Ectodermal cell (in vitro differentiated cells): ENCODE measurements around the gene STPG4.
"Not testable (repeated sequence)": the region's sequence is repeated elsewhere in the genome, so short reads cannot be mapped to it uniquely, and the experiment has no call there.

Source experiments
- H3K27ac ChIP-seq: 2 replicates; pipeline ENCODE4 v1.7.0; 2013; ENCODE audit warnings: mild to moderate bottlenecking, low read depth, low read length; ENCODE audit not compliant: insufficient read depth, poor library complexity, severe bottlenecking
- H3K27me3 ChIP-seq: 2 replicates; pipeline ENCODE4 v1.7.0; 2013; ENCODE audit warnings: mild to moderate bottlenecking, low read length; ENCODE audit not compliant: insufficient read depth, control insufficient read depth, poor library complexity, severe bottlenecking
- H3K36me3 ChIP-seq: one replicate; pipeline ENCODE4 v1.7.0; 2013; ENCODE audit warnings: low read length; ENCODE audit not compliant: control insufficient read depth, insufficient read depth
- H3K4me1 ChIP-seq: one replicate; pipeline ENCODE4 v1.7.0; 2013; ENCODE audit warnings: low read length; ENCODE audit not compliant: control insufficient read depth, insufficient read depth
- H3K4me3 ChIP-seq: 2 replicates; pipeline ENCODE4 v1.7.0; 2013; ENCODE audit warnings: low read depth, low read length, control low read depth; ENCODE audit not compliant: insufficient read depth
- H3K9me3 ChIP-seq: 2 replicates; pipeline ENCODE4 v1.7.0; 2013; ENCODE audit warnings: mild to moderate bottlenecking, low read length, moderate library complexity; ENCODE audit not compliant: control insufficient read depth
- WGBS, 2 experiments: methylation state at CpG; one replicate each; pipeline ENCODE4 v1.1.7; 2013; ENCODE audit warnings: missing lambda C conversion rate in 2 of 2; 5-methylcytosine and 5-hydroxymethylcytosine counted together

The STPG4 gene

GRCh38 chr2:47190188-47190881, 35.2 kb upstream of the STPG4 start:
- Histone ChIP-seq H3K4me1 (peaks cover 39% of the 10 kb centered on the region), H3K36me3 (no peaks in the 10 kb centered on the region), H3K27ac (peak overlapping the region; percentile 17), H3K4me3 (no peak overlapping the region), H3K27me3 (no peaks in the 10 kb centered on the region), H3K9me3 (no peaks in the 10 kb centered on the region)
- WGBS, 2 experiments = 82 to 89% methylated on average over 1 of the region's 1 CpG

- Histone ChIP-seq H3K27me3 (no peaks in the 10 kb centered on the region), H3K36me3 (no peaks in the 10 kb centered on the region), H3K27ac (no peak overlapping the region), H3K4me3 (no peak overlapping the region), H3K9me3 (no peaks in the 10 kb centered on the region), H3K4me1 (peaks cover 39% of the 10 kb centered on the region)
- WGBS, 2 experiments = no CpG with 5 or more reads among the region's 1 CpG
Measured at GRCh38 chr2:47189635-47190034, 34.5 kb upstream of the STPG4 start.

GRCh38 chr2:47187069-47187468, 32.0 kb upstream of the STPG4 start:
- Histone ChIP-seq H3K36me3 (no peaks in the 10 kb centered on the region), H3K4me3 (no peak overlapping the region), H3K9me3 (no peaks in the 10 kb centered on the region), H3K27ac (no peak overlapping the region), H3K4me1 (peaks cover 19% of the 10 kb centered on the region), H3K27me3 (no peaks in the 10 kb centered on the region)
- 66 to 76% methylated on average over 4 of the region's 4 CpGs for WGBS, 2 experiments

GRCh38 chr2:47186351-47186750, 31.2 kb upstream of the STPG4 start:
- Histone ChIP-seq H3K36me3 (no peaks in the 10 kb centered on the region), H3K4me1 (peaks cover 11% of the 10 kb centered on the region), H3K27me3 (no peaks in the 10 kb centered on the region), H3K27ac (no peak overlapping the region), H3K9me3 (no peaks in the 10 kb centered on the region), H3K4me3 (no peak overlapping the region)
- whole genome bisulfite sequencing, 2 experiments = 74 to 77% methylated on average over 2 of the region's 2 CpGs

GRCh38 chr2:47185098-47185497, 30.0 kb upstream of the STPG4 start:
- not testable (repeated sequence) for H3K9me3 ChIP-seq, H3K4me1 ChIP-seq, H3K27ac ChIP-seq, H3K36me3 ChIP-seq, H3K27me3 ChIP-seq, H3K4me3 ChIP-seq
- WGBS, 2 experiments = 80 to 92% methylated on average over 5 of the region's 5 CpGs

GRCh38 chr2:47181176-47181575, 26.1 kb upstream of the STPG4 start:
- H3K9me3 ChIP-seq = no peaks in the 10 kb centered on the region
- no peaks in the 10 kb centered on the region for H3K36me3 ChIP-seq
- 91 to 95% methylated on average over 1 of the region's 1 CpG for WGBS, 2 experiments
- H3K4me3 ChIP-seq = no peak overlapping the region
- H3K27ac ChIP-seq = no peak overlapping the region
- H3K4me1 ChIP-seq = peaks cover 17% of the 10 kb centered on the region
- no peaks in the 10 kb centered on the region for H3K27me3 ChIP-seq

- WGBS, 2 experiments = 89 to 96% methylated on average over 1 of the region's 1 CpG
- H3K27me3 ChIP-seq = no peaks in the 10 kb centered on the region
Measured at GRCh38 chr2:47180531-47180930, 25.4 kb upstream of the STPG4 start.

GRCh38 chr2:47179388-47179787, 24.3 kb upstream of the STPG4 start:
- H3K27ac ChIP-seq = no peak overlapping the region
- no peaks in the 10 kb centered on the region for H3K36me3 ChIP-seq
- WGBS, 2 experiments = 82 to 90% methylated on average over 6 of the region's 6 CpGs
- H3K9me3 ChIP-seq = no peaks in the 10 kb centered on the region
- H3K4me3 ChIP-seq = no peak overlapping the region
- H3K4me1 ChIP-seq = peaks cover 16% of the 10 kb centered on the region
- no peaks in the 10 kb centered on the region for H3K27me3 ChIP-seq

More at GRCh38 chr2:47180531-47180930, 25.4 kb upstream of the STPG4 start:
- peaks cover 16% of the 10 kb centered on the region for H3K4me1 ChIP-seq
- H3K4me3 ChIP-seq = no peak overlapping the region
- no peak overlapping the region for H3K27ac ChIP-seq
- H3K36me3 ChIP-seq = no peaks in the 10 kb centered on the region
- H3K9me3 ChIP-seq = no peaks in the 10 kb centered on the region

GRCh38 chr2:47178341-47178740, 23.2 kb upstream of the STPG4 start:
- Histone ChIP-seq H3K4me3 (no peak overlapping the region), H3K9me3 (no peaks in the 10 kb centered on the region), H3K36me3 (no peaks in the 10 kb centered on the region), H3K27me3 (no peaks in the 10 kb centered on the region), H3K4me1 (peaks cover 20% of the 10 kb centered on the region), H3K27ac (no peak overlapping the region)
- 31 to 37% methylated on average over 6 of the region's 6 CpGs for WGBS, 2 experiments

GRCh38 chr2:47177043-47177565, 22.0 kb upstream of the STPG4 start:
- peak overlapping the region; percentile 80 for H3K4me3 ChIP-seq
- H3K4me1 ChIP-seq = peaks cover 25% of the 10 kb centered on the region
- H3K9me3 ChIP-seq = no peaks in the 10 kb centered on the region
- WGBS, 2 experiments = 52 to 58% methylated on average over 15 of the region's 16 CpGs
- H3K27me3 ChIP-seq = no peaks in the 10 kb centered on the region
- no peaks in the 10 kb centered on the region for H3K36me3 ChIP-seq
- peak overlapping the region; percentile 100 for H3K27ac ChIP-seq
